Fibroblast of lung (primary cell): Measurements from ENCODE around the gene ADAMTS9.

Source experiments
- CTCF ChIP-seq, 2 donors: IDR thresholded peaks in 1 of 2; conservative IDR thresholded peaks in 1 of 2; 1 replicate in 1 of 2; 2 replicates in 1 of 2; pipeline ENCODE4 v1.5.1; 2011 to 2012; ENCODE audit warnings: low read length in 2 of 2, control low read depth in 1 of 2, inconsistent platforms in 1 of 2, low read depth in 1 of 2, mild to moderate bottlenecking in 1 of 2
- EZH2 ChIP-seq: IDR thresholded peaks from 2 replicates; pipeline ENCODE4 v1.5.1; 2012; ENCODE audit warnings: low read length, control low read depth, mild to moderate bottlenecking; ENCODE audit errors: missing control alignments

- TF ChIP-seq CTCF (conservative IDR thresholded peaks at IDR 0.05 in 1 of 2, IDR thresholded peaks at IDR 0.05 in 1 of 2; ENCODE audit: low read depth in 1 of 2, low read length in 2 of 2) (no peak), EZH2 (no peak)
Measured at GRCh38 chr3:64644483-64644882, 43.3 kb downstream of the ADAMTS9 start.
